Adrenal gland (tissue), 5 donors: ENCODE measurements around the gene SOWAHC.

ENCODE experiments used
- POLR2A ChIP-seq, 2 donors: fragments of 450-650 bp; IDR thresholded peaks; one replicate each; pipeline ENCODE4 v1.6.1; 2017; ENCODE audit warnings: antibody characterized with exemption in 2 of 2, mild to moderate bottlenecking in 2 of 2, moderate library complexity in 1 of 2
- TF ChIP-seq, protein P1 (sequence below), 6 experiments: fragments of 450-650 bp in 4 of 6; fragments of 200-600 bp in 2 of 6; sonication (generic) in 1 of 6; IDR thresholded peaks; 1 replicate in 5 of 6; 2 replicates in 1 of 6; pipeline versions ENCODE4 v1.5.1 to v1.8.0; 2016 to 2021; ENCODE audit warnings: antibody characterized with exemption in 6 of 6, mild to moderate bottlenecking in 2 of 6, moderate library complexity in 1 of 6
- donor health status: DM: no; HTN: no; CAD: no.

DNA sequence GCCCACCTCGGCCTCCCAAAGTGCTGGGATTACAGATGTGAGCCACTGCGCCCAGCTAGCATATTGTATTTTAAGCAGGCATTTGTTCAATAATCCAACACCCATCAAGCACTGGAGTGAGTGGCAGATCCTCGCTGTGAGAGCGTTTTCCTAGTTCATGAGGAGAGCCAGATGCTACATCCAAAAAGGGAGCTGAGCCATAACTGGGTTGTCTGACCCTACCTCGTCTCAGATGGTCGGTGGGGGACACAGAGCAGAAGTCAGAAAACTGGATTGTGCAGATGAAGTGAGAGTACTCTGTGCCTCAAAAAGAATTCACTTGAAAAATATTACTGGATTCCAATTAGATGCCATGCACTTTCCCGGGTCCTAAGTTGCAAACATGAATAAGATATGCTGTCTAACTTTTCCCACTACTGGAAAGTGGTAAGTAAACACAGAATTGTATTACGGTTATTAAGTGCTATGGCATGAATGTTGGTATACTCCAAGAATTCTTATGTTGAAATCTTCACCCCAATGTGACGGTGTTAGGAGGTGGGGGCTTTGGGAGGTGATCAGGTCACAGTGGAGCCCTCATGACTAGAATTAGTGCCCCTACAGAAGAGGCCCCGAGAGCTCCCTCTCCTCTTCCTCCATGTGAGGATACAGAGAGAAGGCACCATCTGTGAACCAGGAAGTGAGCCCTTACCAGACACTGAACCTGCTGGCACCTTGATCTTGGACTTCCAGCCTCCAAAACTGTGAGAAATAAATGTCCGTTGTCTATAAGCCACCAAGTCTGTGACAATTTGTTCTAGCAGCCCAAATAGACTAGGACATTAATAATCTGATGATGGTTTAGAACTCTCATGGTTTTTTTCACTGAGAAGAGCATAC is 21.5 kb downstream of the SOWAHC start:
- TF ChIP-seq, protein P1, sequence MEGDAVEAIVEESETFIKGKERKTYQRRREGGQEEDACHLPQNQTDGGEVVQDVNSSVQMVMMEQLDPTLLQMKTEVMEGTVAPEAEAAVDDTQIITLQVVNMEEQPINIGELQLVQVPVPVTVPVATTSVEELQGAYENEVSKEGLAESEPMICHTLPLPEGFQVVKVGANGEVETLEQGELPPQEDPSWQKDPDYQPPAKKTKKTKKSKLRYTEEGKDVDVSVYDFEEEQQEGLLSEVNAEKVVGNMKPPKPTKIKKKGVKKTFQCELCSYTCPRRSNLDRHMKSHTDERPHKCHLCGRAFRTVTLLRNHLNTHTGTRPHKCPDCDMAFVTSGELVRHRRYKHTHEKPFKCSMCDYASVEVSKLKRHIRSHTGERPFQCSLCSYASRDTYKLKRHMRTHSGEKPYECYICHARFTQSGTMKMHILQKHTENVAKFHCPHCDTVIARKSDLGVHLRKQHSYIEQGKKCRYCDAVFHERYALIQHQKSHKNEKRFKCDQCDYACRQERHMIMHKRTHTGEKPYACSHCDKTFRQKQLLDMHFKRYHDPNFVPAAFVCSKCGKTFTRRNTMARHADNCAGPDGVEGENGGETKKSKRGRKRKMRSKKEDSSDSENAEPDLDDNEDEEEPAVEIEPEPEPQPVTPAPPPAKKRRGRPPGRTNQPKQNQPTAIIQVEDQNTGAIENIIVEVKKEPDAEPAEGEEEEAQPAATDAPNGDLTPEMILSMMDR (IDR thresholded peaks at IDR 0.05): no peak
- TF ChIP-seq POLR2A (IDR thresholded peaks at IDR 0.05): no peak
